Left renal pelvis (tissue), 4 donors: ENCODE measurements around the gene UQCRHL. TPM values are rescaled to one million over a fixed set of nuclear protein-coding genes. Genes with fewer than 3 reads are reported as not detected.
"Not testable (repeated sequence)": the region's sequence is repeated elsewhere in the genome, so short reads cannot be mapped to it uniquely, and the experiment has no call there.

Experiments used
- DNase-seq, 4 donors: peaks; one replicate each; pipeline ENCODE4 v3.0.0-alpha.2; 2013; ENCODE audit warnings: low read depth in 4 of 4, low spot score in 3 of 4
- polyA plus RNA-seq, 4 donors: library from polyadenylated mRNA; unstranded; fragments of 120-200 nt; gene quantifications; one replicate each; pipeline ENCODE4 v1.2.1, GENCODE V29; 2013; ENCODE audit not compliant: insufficient read length in 4 of 4

UQCRHL gene
- polyA plus RNA-seq = 1 to 10 TPM in 2 of 4 donors, under 1 TPM in 2; 0.89 to 3.8 (median 1.3) TPM

- not testable (repeated sequence) for DNase-seq
Measured at GRCh38 chr1:15807549-15807948, at the start of gene UQCRHL. TSS of gene UQCRHL (minus strand) at chr1:15807649. CDS start at chr1:15807649, 0 bp downstream.

- no peak for DNase-seq
Measured at GRCh38 chr1:15856888-15857287, 49.4 kb upstream of the UQCRHL start.

GRCh38 chr1:15852828-15853302 lies 45.4 kb upstream of the UQCRHL start:
- DNase-seq = no peak

GRCh38 chr1:15852036-15852827 lies 44.8 kb upstream of the UQCRHL start:
- DNase-seq = no peak

DNA sequence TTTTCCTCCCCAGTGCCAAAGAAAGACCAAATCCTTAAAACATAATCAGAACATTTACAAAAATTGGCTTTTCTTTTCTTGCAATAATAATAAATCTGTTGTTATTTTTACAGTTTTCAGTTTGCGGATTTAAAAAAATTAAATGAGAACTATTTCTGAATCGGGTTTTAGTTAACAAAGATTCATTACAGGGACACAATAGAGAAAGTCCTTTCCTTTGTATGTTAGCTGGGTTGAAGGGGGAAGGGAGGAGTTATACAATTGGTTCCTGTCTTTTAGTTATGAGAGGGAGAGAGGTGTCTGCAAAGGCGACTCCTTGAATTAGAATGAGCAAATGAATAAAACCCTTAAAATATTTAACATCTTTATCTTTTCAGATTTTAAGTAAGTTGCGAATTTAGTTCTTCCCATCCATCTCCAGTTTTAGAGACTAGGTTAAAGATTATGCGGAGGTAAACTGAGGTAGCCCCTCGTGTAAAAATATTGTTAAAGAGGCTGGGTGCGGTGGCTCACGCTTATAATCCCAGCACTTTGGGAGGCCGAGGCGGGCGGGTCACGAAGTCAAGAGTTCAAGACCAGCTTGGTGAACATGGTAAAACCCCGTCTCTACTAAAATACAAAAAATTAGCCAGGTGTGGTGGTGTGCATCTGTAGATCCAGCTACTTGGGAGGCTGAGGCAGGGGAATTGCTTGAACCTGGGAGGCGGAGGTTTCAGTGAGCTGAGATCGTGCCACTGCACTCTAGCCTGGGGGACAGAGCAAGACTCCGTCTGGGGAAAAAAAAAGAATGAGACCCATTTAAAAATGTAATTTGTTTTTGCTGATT lies 44.0 kb upstream of the UQCRHL start:
- no peak for DNase-seq

DNA sequence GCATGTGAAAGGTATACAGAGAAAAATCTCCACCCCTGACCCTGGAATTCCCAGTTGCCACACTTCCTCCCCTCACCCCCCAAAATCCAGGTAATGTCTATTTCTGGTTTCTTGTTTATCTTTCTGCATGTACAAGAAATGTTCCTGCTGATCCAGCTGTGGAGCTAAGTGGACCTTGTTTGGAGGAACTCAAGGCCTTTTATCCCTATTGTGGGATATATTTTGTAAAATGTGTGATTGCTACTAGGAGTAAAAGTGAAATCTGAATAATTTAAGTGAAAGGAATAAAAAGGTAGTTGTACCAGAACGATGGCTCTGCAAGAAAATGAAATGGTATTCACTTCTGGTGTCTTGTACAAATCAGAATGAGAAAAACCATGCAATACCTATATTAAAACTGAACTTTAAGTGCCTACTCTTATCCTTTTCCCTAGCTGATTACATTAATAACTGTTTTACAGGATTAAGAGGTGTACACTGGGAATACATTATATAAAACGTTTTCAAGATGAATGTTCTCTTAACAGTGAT lies 43.1 kb upstream of the UQCRHL start:
- DNase-seq = no peak

DNA sequence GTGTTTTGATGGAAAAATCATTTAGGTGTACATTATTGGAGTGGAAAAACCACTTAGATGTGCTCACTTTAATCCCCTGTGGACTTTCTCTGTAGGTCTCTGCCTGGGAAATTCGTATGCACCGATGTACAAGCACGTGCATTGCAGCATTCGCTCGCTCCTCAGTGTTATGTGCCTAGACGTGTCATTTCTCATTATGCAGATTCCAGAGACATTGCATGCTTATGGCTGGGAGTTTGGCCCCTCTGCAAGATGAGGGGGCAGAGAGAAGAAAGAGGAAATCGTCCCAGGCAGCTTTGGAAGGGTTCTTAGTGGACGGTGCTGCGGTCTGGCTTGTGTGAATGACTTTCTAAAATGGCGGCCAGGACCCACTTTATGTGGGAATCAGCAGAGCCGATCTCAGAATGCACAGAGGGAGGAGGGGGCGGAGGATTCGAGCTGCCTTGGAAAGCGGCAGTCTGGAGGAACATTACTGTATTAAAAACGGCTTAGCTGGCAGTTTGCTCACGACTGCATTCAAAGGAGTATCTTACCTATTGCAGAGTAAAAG lies 42.4 kb upstream of the UQCRHL start:
- peak in 2 of 4 donors; percentile 73 to 75 for DNase-seq

DNA sequence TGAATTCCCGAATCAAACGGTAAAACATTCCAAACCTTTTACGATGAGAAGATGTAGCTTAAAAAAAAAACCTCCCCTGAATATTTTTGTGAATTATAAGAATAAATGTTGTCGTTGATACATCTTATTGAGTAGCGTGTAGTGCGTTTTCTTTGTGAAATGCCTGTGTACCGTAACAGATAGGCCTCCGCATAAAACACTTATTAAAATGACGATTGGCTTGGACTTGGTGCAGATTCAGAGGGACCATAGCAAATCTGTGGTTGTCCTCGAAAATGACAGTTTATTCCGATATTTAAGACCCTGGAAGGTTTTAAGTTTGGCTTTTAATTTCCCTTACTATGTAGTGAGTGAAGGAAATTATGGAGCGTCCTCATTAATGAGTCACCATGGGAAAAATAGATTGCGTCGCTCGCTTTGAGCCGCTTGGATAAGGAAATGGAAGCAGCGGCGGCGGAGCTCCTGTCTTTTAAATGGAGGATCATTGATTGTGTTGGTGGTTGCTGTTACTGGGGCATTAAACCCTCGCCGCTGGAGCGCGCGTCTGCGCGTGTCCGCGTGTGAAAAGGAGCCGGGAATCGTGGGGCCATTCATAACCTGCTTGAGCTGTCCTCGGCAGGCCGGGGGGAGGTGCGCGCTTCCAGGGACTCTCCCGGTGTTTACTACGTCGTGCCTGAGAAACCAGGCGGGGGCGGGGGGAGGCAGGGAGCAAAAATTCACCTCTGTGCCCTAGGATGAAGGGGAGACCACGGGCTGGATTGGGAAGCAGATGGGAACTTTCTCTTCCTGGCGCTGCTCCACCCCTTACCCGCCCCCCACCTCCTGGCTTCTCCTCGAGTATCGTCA lies 41.7 kb upstream of the UQCRHL start:
- DNase-seq = peak in 3 of 4 donors; percentile 81 to 83 (median 82)

DNA sequence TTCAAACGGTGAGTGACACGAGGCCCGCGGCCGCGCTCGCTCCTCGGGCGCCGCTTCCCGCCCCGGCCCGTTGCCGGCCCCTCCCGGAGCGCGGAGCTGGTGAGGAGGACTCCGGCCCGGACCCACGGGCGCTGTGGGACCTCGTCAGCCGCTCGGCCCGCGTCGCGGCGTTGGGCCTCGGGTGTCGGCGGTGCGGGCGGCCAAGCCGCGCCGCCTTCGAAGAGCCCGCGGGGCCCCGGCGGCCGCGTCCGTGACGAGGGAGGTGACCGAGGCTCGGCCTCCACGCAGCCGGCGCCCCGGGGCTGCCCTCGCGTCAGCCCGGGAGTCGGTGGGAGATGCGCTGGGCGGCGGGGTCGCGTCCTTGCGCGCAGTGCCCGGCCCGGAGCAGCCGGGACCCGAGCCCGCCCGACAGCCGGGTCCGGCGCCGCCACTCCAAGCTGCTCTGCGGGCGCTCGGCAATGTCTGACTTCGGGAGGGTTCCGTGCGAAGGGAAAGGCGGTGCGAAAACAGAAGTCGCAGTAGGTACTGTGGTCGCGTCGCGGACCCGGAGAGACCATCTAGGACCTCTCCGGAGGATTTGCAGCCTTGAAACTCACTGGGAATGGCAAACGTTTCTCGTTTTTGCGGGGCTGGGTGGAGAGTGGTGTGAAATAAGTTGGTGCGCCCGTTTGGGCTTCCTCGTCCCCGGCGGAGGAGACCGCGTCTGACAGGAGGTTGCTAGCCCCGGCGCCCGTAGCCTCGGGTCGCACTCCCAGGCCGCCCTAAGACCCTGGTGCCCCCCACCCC lies 40.9 kb upstream of the UQCRHL start:
- no peak for DNase-seq

DNA sequence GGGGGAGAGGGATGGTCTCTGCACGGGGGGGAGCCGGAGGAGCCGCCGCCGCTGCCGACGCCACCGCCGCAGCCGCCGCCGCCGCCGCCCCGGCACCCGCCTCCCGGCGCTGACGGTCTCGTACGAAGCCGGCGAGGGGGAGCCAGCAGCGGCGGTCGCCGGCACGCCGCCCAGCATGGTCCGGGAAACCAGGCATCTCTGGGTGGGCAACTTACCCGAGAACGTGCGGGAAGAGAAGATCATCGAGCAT lies 40.4 kb upstream of the UQCRHL start:
- no peak for DNase-seq

GRCh38 chr1:15847100-15847892 lies 39.8 kb upstream of the UQCRHL start, which contains the start of gene SPEN:
TSS of gene SPEN (plus strand) at chr1:15847707. CDS start at chr1:15848068, 361 bp downstream.
- peak; percentile 94 to 98 (median 96) for DNase-seq

GRCh38 chr1:15846056-15846455 lies 38.6 kb upstream of the UQCRHL start:
- DNase-seq = not testable (repeated sequence)

- DNase-seq = no peak
Measured at GRCh38 chr1:15843826-15844572, 36.5 kb upstream of the UQCRHL start.

DNA sequence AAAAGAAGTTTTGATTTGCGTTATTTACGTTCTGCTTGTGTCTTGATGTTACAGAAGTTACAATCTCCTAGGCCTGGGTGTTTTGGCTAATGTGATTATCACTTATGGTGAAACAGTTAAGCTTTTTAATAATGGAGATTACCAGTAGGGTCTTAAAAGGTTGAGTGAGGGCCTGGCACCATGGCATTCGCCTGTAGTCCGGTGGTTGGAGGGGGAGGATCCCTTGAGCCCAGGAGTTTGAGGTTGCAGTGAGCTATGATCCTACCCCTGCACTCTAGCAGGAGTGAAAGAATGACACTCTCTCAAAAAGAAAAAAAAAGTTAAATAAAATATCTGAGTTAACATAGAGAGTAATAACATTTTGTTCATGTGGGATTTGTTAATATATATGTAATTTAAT lies 31.3 kb upstream of the UQCRHL start:
- DNase-seq = no peak

- no peak for DNase-seq
Measured at GRCh38 chr1:15837931-15838330, 30.5 kb upstream of the UQCRHL start.

GRCh38 chr1:15836772-15837669 lies 29.6 kb upstream of the UQCRHL start:
- DNase-seq = no peak

- not testable (repeated sequence) for DNase-seq
Measured at GRCh38 chr1:15836511-15836771, 29.0 kb upstream of the UQCRHL start.
